Mammary epithelial cell (primary cell): ENCODE measurements around the gene CDH4.

Source experiments
- EZH2 ChIP-seq: IDR thresholded peaks from 2 replicates; pipeline ENCODE4 v1.6.1; 2012; ENCODE audit warnings: low read length, inconsistent platforms, borderline replicate concordance
- TF ChIP-seq, protein P1 (sequence below), 2 donors: IDR thresholded peaks in 1 of 2; conservative IDR thresholded peaks in 1 of 2; 2 replicates each; pipeline ENCODE4 v1.5.1; 2011 to 2012; ENCODE audit warnings: inconsistent platforms in 2 of 2, low read length in 2 of 2, mild to moderate bottlenecking in 2 of 2, control low read depth in 1 of 2, low read depth in 1 of 2; ENCODE audit not compliant: insufficient read depth in 1 of 2; ENCODE audit errors: extremely low read depth in 1 of 2

DNA sequence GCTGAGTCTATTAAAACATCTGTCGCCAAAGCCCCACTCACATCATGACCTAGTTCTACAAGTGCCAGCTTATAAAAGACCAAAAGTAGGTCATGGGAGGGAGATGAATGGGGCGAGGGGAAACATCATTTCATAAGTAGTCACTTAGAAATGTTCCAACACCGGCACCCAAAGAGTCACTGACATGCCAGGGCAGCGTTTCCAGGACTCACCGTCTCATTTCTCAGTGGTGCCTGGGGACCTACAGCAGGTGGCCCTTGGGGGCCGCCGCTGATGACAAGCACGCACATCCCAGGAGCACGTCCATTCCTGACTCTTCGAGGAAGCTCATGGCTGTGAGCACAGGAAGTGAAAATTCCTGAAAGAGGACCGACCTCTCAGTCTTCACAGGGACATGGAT is 260.4 kb downstream of the CDH4 start:
- TF ChIP-seq, protein P1, sequence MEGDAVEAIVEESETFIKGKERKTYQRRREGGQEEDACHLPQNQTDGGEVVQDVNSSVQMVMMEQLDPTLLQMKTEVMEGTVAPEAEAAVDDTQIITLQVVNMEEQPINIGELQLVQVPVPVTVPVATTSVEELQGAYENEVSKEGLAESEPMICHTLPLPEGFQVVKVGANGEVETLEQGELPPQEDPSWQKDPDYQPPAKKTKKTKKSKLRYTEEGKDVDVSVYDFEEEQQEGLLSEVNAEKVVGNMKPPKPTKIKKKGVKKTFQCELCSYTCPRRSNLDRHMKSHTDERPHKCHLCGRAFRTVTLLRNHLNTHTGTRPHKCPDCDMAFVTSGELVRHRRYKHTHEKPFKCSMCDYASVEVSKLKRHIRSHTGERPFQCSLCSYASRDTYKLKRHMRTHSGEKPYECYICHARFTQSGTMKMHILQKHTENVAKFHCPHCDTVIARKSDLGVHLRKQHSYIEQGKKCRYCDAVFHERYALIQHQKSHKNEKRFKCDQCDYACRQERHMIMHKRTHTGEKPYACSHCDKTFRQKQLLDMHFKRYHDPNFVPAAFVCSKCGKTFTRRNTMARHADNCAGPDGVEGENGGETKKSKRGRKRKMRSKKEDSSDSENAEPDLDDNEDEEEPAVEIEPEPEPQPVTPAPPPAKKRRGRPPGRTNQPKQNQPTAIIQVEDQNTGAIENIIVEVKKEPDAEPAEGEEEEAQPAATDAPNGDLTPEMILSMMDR (conservative IDR thresholded peaks at IDR 0.05 in 1 of 2, IDR thresholded peaks at IDR 0.05 in 1 of 2; ENCODE audit: extremely low read depth in 1 of 2, insufficient read depth in 1 of 2, low read depth in 1 of 2, low read length in 2 of 2): no peak
- TF ChIP-seq EZH2: no peak
